ENCODE data around the gene DIS3L2. TPM values are rescaled to one million over a fixed set of nuclear protein-coding genes. Genes with fewer than 3 reads are reported as not detected.
"Not testable (repeated sequence)": the region's sequence is repeated elsewhere in the genome, so short reads cannot be mapped to it uniquely, and the experiment has no call there.

Gene DIS3L2
- total RNA-seq, 1 donor = 24.9 TPM

GRCh38 chr2:232304236-232304635 is 342.7 kb downstream of the DIS3L2 start:
- DNase-seq (ENCODE audit: low read depth) = no peak
- no peak for TF ChIP-seq CTCF (IDR thresholded peaks at IDR 0.05; ENCODE audit: insufficient read depth, low read length)
- H3K4me3 ChIP-seq (ENCODE audit: low read depth, low read length) = no peak overlapping the region

- no peak overlapping the region for H3K4me3 ChIP-seq (ENCODE audit: low read depth, low read length)
- no peak for TF ChIP-seq CTCF (IDR thresholded peaks at IDR 0.05; ENCODE audit: insufficient read depth, low read length)
- no peak for DNase-seq (ENCODE audit: low read depth)
These were observed 345.3 kb downstream of the DIS3L2 start for GRCh38 chr2:232306741-232307305.

GRCh38 chr2:232307854-232308253 is 346.3 kb downstream of the DIS3L2 start:
- no peak for TF ChIP-seq CTCF (IDR thresholded peaks at IDR 0.05; ENCODE audit: insufficient read depth, low read length)
- DNase-seq (ENCODE audit: low read depth) = no peak
- H3K4me3 ChIP-seq (ENCODE audit: low read depth, low read length) = no peak overlapping the region

- no peak overlapping the region for H3K4me3 ChIP-seq (ENCODE audit: low read depth, low read length)
- no peak for DNase-seq (ENCODE audit: low read depth)
- no peak for TF ChIP-seq CTCF (IDR thresholded peaks at IDR 0.05; ENCODE audit: insufficient read depth, low read length)
These were observed 347.5 kb downstream of the DIS3L2 start for GRCh38 chr2:232308986-232309385.

- no peak for DNase-seq (ENCODE audit: low read depth)
- no peak for TF ChIP-seq CTCF (IDR thresholded peaks at IDR 0.05; ENCODE audit: insufficient read depth, low read length)
- H3K4me3 ChIP-seq (ENCODE audit: low read depth, low read length) = no peak overlapping the region
These were observed 348.1 kb downstream of the DIS3L2 start for GRCh38 chr2:232309592-232309991.

- no peak overlapping the region for H3K4me3 ChIP-seq (ENCODE audit: low read depth, low read length)
- no peak for TF ChIP-seq CTCF (IDR thresholded peaks at IDR 0.05; ENCODE audit: insufficient read depth, low read length)
- no peak for DNase-seq (ENCODE audit: low read depth)
These were observed 348.6 kb downstream of the DIS3L2 start for GRCh38 chr2:232310121-232310520.

GRCh38 chr2:232310696-232311095 is 349.2 kb downstream of the DIS3L2 start:
- no peak for DNase-seq (ENCODE audit: low read depth)
- H3K4me3 ChIP-seq (ENCODE audit: low read depth, low read length) = no peak overlapping the region
- no peak for TF ChIP-seq CTCF (IDR thresholded peaks at IDR 0.05; ENCODE audit: insufficient read depth, low read length)

- not testable (repeated sequence) for DNase-seq (ENCODE audit: low read depth); H3K4me3 ChIP-seq (ENCODE audit: low read depth, low read length)
These were observed 352.1 kb downstream of the DIS3L2 start for GRCh38 chr2:232313645-232314044.

All from fibroblast of the aortic adventitia (primary cell).